Stimulated activated CD8-positive, alpha-beta memory T cell treated with anti-CD3 and anti-CD28 coated beads, Interleukin-7, amount 100 ng/mL, for 48 hours (primary cell): Measurements from ENCODE around the gene OLFML2A.
"Not testable (repeated sequence)": the region's sequence is repeated elsewhere in the genome, so short reads cannot be mapped to it uniquely, and the experiment has no call there.

Experiments
- DNase-seq, 2 donors: peaks; one replicate each; pipeline ENCODE4 v3.0.0-alpha.2; 2020; ENCODE audit warnings: low read depth in 1 of 2; ENCODE audit errors: extremely low read depth in 1 of 2

The OLFML2A gene

DNA sequence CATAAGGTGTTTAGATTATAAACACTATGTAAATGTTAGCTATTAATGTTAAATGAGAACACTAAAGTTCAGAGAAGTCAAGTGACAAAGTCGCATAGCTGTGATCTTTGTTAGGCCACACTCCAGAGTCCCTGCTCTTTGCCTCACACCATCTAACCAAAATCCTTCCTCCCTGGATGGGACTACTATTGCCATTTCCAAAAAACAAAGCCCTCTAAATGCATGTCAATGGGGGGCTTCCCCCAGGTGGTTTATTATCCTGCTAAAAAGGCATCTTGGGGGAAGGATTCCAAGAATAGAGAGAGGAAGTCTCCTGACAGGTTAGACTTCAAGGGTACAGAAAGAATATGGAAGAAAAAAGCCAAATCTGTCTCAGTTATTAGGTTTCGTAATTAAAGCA is 16.2 kb upstream of the OLFML2A start:
- DNase-seq = no peak

DNA sequence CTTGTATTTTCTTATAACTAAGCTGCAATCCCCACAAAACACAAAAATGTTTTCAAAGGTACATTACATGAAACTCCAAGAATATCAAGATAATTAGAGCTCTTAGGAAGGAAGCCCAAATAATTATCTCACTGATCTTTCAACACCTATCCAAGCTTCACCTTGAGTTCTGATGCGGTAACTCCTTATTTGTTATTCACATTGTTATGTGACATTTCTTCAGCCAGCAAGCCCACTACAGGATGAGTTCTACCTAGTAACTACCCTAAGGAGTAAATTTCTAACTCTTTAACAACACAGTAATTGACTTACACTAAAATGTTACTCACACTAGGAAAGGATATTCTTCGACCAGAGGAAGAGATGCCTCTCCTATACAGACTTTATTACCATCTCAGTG is 15.7 kb upstream of the OLFML2A start:
- no peak for DNase-seq

DNA sequence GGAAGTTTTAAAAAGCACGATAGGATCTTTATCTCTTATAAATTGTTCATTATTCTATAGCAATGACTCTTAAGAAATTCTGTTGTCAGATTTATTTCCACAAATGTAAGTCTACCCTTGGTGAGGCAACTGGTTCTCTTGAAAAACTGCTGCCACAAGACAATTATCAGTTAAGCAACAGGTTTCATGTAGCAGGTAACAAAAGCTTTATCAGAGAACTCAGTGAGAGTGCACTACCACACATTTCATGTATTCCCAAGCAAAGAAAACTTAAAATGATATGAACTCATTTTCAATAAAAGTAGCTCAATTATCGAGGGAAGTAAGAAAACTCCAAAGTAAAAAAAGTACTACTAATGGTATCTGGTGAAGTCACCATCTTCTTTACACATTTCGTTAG is 15.2 kb upstream of the OLFML2A start:
- no peak for DNase-seq

DNA sequence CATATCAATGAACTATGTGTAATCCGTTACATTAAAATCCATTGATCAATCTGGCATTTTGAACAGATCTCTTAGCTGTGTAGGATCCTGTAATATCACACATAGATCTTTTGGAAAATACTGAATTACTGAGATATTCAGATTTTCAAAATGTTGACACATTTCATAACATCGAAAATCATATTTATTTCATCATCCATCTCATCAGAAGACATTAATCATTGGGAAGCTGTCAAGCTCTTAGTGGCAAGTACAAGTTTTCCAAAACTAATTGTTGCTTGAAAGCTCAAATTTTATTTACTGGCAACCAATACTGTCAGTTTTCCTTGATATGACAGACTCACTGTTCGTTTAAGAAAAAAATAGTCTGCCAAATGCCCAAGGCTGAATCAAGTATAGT is 14.3 kb upstream of the OLFML2A start:
- no peak for DNase-seq

DNA sequence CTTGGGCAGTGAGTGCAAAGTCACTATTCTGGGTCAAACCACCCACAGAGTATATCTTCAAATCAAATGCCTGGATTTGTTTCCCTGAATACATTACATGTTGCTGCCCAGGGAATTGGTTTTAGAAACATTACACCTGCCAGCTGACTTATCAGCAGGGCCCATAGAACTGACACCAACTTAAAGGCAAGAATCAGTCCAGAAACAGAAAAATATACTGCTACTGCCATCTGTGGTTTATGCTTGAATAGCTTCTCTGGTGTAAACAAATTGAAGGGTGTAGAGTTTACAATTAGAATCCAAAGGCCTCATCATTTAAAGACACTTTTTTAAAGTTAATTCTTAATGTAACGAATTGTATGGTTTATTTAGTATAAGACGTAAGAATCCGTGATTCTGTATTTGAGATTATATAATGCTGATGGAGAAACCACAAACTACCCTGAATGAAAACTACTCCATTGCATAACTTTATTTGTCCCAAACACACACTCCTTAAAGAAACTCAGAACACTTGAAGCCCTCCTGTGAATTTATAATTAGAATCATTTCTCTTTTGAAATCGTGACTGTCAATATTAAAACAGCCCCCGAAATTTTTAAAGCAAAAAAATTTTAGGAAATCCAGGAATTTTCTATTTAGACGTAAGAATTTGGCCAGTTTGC is 12.0 kb upstream of the OLFML2A start:
- no peak for DNase-seq

DNA sequence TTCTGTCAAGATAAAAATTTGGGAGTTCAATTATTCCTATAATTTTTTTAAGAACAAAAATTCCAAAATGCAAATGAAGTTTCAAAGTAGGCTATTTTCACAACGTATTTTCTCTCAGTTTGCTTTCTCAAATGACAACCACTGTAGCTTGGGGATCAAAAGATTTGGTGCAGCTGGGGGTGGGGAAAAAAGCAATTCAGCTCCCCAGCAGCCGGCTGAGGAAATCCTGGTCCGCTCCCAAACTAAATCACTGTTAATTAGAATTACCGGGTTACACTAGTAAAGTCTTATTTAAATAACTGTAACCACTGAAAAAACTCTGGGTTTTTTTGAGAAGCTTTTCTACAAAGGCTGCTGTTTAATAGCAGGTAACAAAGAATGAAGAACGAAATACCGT is 11.5 kb upstream of the OLFML2A start:
- no peak for DNase-seq

DNA sequence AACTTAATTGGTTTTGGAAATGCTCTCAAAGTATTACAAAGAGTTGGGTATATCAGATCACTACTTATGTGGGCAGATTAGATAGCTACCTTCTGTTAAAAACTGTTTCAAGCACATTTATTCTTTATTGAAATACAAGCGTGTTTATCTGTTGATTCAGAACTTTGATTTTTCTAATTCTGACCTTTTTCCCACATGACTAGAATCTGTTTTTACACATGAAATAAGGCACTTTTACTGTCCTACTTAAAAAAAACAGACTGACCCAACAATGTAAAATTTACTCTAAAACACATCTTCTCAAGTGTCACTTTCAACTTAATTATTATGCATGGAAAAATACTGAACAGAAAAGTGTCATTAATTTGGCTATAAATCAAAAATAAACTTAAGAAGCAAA is 10.6 kb upstream of the OLFML2A start:
- no peak for DNase-seq

DNA sequence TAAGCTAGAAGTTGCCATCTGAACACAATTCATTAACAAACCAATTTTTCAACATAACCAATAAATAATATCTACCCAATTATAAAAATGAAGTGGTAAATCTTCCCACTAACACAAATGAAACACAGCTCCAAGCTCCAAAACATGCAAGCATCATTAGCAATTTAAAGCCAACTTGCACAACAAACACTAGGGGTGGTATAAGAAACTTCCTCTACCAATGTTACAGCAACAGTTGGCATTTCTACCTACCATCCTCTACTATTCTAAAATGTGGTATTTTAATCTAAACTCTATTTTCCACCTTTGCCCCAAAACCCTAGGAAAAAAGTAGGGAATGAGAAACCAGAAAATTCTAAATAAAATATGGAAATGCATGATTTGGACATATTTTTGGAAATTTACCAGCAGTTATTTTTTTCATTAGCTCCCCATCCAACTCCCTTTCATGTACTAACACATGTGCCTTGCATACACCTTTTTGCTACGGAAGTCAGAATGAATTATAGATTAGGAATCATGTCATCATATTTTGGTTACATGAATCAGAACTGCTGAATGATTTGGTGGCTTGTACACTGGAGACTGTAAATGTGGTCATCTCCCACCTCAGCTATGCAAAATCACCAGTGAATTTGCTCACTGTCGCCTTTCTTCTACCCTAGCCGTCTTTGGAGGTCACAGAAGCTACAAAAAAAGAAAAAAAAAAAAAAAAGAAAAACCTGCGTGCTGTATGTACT is 9.9 kb upstream of the OLFML2A start:
- no peak for DNase-seq

DNA sequence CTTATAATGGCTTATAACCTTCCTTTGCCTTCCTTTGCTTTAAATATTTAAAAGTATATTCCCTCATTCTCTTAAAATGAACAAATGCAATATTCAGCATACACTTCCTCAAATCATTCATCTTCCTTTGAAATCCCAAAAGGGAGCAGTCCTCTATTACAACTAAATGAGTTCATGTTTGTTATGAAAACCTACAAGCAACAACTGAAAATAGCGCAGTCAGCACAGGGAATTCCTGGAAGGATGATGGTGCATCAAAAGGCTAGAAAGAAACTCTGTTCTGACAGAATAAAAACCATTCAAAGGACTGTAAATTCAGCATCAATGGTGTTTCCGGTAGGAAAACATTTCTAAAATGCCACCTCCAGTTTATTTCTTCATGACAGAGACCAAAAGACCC is 9.1 kb upstream of the OLFML2A start:
- no peak for DNase-seq

DNA sequence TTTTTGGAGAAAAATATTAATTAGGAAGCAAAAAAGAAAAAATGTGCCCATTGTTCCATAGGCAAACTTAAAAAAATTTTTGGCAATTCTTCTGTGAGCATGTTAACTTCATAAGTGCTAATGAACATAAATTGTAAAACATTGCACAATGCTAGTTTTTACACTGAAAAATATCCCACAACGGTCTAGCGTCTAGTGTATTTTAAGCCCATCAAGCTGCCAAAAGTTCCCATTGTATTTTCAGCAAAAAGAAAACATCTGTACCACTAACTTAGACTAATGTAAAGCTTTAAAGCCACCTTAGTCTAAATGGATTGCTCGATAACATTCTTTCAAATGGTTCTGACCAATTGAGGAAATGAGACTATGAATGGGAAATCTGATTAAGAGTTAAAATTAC is 8.6 kb upstream of the OLFML2A start:
- no peak for DNase-seq

DNA sequence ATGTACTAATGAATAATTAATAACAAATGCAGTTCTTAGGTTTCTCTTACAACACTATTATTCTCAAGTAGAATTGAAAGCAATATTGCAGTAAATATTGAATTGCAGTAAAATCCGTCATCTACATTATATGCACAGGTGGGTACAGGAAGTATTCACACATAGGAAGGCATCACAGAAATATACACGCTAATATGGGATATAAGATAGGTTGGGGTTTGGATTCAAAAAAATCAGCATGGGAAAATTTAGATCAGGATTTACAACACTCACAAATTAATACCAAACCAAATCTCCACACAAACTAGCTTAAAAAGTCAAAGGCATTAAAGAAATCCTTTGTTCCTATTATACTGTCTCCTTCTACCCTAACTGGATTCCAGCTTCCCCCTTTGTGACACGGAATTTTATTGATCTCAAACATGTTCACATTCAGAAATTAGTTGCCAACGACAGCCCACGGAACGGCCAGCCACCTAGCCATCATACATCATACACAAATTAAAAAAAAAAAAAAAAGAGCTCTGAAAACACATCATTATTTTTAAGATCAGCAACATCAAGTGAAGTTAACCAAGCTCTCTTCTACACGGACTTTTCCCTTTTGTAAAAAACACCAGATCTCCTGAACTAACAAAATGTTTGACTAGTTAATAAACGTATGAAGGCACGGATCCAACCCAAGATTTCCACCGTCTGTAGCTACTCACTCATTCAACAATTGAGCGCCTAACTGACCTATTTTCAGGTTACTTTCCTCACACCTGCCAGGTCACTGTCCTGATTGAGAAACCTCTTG is 8.0 kb upstream of the OLFML2A start:
- no peak for DNase-seq

DNA sequence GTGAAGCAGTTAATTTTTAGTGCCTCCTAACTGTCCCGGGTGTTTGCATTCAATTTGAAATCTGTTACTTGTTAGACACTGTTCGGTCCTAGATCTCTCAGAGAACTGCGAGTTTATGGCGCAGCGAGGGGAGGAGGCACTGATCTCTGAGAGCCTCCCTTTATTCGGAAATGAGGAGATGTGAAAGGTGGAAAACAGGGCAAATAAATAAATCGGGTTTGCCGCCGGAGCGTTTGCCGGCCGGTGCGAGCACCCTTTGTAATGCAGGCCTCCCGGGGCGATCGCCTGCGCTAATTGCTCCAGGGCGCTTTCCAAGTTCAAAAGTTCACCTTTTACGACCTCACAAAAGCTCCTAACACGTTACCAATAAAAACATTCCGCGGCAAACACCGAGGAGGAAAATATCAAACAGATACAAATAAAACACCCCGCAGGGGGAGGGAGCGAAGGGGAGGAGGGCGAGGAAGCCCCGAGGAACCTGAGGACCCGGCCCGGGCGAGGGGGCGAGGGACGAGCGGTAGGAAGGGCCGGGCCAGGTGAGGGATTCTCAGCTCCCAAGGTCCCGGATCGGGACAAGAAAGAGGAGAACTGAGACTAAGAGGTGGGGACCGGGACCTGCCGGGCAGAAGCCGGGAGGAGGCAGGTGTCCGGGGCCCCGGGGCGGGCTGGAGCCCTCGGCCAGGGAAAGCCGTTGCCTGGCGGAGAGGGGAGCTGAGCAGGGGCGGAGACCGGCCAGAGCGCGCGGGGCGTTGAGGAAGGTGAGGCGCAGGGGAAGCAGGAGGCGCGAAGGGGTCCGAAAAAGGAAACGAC is 7.2 kb upstream of the OLFML2A start:
- DNase-seq = no peak

DNA sequence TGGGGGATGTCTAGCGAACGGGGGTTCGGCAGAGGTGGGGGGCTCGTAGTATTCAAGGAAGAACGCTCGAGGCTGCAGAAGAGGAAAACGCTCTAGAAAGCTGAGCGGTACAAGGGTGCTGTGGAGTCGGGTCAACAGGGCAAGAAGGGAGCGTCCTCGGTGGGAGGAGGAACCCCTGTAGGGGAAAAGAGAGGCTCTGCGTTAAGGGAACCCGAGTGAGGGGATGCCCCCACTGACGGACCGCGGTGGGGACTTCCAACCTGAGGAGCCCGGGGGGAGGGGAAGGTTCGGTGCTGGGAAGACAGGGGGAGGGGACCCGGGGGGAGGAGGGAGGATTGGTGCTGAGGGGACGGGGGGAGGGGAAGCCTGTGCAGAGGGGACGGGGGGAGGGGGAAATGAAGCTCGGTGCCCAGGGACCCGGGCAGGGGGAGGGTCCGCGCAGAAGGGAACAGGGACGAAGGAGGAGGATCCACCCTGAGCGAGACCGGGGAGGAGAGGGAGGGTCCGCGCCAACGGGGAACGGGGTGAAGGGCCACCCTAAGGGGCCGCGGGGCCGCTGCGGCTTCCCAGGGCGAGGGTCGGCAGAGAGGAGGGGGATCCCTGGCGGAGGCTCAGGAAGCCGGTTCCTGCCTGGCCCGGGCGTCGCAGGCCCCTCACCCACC is 6.4 kb upstream of the OLFML2A start:
- DNase-seq = no peak

DNA sequence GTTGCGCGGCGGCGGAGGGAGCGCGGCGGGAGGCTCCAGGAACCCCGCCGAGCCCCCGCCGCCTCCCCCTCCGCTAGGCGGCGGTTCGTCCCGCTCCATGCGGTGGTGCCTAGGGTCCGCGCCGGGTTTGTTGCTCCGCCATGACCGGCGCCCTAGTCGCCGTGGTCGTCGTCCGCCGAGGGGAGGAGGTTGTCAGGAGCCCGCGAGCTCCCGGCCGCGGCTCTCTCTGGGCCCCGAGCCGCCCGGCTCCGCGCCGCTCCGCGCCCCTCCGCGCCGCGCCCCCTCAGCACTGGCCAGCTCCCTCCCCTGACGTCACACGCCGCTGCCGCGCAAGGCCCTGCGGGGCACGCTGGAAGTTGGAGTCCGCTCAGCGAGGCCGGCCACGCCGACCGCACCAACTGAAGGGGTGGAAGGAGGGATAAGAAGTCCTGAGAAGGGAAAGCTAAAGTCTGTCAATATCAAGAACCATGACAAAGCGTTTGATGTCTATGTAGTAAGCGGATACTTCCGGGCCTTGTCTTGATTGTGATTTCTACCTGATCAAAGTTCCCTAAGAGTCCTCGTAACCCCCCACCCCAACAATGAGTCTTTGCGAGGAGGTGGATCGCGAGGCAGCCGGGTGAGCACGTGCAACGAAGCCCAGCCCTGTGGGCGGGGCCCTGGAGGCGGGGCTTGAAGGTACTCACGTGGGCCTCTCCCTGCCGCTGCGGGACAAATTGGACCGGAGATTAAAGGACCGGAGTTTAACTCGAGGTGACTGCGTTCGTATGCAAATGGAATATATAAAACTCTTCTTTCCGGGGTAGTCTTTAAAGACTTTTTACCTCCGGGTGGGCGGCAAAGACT is 5.7 kb upstream of the OLFML2A start, which contains the start of gene NR6A1:
Gene NR6A1 (minus strand): TSS at position 291 of the 846 bp plus-strand sequence.
- peak; percentile 86 to 91 for DNase-seq

DNA sequence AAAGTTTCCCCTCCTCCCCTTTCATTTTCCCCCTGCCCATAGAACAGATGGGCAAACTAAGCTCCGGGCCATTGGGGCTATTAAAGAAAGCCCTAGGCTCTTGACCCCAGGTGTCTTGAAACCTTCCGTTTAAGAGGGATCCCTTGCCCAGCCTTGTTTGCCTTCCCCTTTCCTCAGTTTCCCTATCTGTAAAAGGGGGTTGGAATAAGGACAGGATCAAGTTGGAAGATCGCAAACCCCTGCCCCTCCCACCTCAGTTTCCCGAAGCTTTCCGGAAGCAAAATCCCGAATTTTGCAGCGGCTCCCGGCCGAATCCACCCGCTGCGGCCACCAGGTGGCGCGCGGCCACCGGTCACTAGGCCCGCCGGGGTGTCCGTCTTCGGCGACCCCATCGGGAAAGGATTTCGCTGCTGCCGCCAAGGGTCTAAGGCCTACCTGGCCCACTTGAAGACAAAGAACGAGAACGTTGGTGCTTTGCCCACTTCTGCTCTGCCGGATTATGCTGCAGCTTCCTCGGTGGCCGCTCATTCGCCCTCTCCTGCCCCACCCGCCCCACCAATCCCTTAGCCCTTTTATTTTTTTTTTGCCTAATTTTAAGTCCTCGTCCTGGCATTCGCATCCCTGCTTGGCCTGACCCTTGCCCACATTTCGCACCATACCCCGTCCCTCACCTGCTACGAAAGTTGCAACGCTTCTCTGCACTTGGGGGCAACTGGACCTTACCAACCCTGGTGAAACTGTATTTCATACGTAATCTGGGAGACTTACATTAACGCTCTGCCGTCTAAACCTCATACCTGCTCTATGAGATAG is 4.9 kb upstream of the OLFML2A start:
- DNase-seq = no peak

DNA sequence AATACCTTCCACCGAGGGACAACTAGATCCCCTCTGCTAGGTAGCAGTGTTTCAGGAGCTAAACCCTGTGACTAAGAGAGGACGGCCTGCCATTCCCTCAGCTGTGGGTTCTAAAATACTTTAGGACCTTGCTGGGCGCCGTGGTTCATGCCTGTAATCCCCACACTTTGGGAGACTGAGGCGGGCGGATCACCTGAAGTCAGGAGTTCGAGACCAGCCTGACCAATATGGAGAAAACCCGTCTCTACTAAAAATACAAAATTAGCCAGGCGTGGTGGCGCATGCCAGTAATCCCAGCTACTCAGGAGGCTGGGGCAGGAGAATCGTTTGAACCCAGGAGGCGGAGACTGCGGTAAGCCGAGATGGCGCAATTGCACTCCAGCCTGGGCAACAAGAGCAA is 4.1 kb upstream of the OLFML2A start:
- not testable (repeated sequence) for DNase-seq

DNA sequence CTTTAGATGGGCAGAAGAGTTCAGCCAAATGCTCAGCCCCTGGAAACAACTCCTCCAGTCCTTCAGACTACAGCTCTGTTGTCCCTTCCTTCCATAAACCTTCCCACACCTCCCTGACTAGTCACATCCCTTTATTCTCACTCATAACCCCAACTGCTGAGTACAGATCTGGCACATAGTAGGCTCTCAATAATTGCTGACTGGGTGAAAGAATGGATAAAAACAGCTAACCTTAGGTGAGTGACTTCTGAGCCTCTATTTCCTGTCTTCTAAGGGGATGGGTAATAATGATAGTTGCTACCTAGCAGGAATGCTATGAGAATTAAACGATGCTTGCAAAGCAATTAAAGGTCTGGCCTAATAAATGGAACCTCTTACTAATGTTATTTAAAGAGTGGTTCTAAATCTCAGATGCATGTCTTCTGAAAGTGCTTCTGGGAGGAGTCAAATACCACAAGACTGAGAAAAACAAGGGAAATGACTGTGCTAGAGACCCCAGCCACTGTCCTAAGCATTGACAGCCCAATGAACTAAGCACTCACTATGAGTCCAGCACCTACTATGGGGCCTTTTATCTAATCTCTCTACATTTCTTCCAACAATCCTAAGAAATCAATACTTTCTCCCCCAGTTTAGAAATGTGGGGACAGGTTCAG is 3.3 kb upstream of the OLFML2A start:
- no peak for DNase-seq
